AG04450 (cell line): ENCODE data around the gene C14orf119. TPM values are rescaled to one million over a fixed set of nuclear protein-coding genes. Genes with fewer than 3 reads are reported as not detected.
"Not testable (repeated sequence)": the region's sequence is repeated elsewhere in the genome, so short reads cannot be mapped to it uniquely, and the experiment has no call there.

Experiments
- CTCF ChIA-PET: fragments of 300-600, 350-600 bp; formaldehyde crosslinking; extraction: SDS; loops from one replicate; lab custom pipeline; 2022; ENCODE audit warnings: antibody characterized with exemption, inconsistent platforms; lab: Charles Lee
- POLR2A ChIA-PET: fragments of 350-600 bp; formaldehyde crosslinking; extraction: SDS; loops from one replicate; lab custom pipeline; 2021; ENCODE audit warnings: antibody characterized with exemption, inconsistent platforms; lab: Yijun Ruan, JAX
- DNase-seq: peaks from one replicate; pipeline ENCODE4 v3.0.0-alpha.2; 2011; ENCODE audit warnings: low read depth, low spot score
- H3K27ac ChIP-seq: one replicate; pipeline ENCODE4 v1.5.1; 2012; ENCODE audit warnings: low read depth, low read length, control low read depth
- H3K27me3 ChIP-seq: one replicate; pipeline ENCODE4 v1.6.0; 2012; ENCODE audit warnings: low read length; ENCODE audit not compliant: control insufficient read depth, insufficient read depth
- H3K4me3 ChIP-seq: 2 replicates; pipeline ENCODE4 v1.5.1; 2011; ENCODE audit warnings: mild to moderate bottlenecking, low read depth, low read length, control low read depth
- H3K9me3 ChIP-seq: 2 replicates; pipeline ENCODE4 v1.5.1; 2012; ENCODE audit warnings: low read length; ENCODE audit not compliant: control insufficient read depth, insufficient read depth
- CTCF ChIP-seq: IDR thresholded peaks from 2 replicates; pipeline ENCODE4 v1.5.1; 2011; ENCODE audit warnings: low read depth, low read length, control low read depth, inconsistent platforms
- polyA plus RNA-seq: library from polyadenylated mRNA; depleted of rRNA; stranded (reverse); fragments of >200 nt; gene quantifications from 2 replicates; pipeline ENCODE4 v1.2.3, GENCODE V29; 2011

The C14orf119 gene
- polyA plus RNA-seq, 1 experiment, result 128 TPM

GRCh38 chr14:23105348-23105824 lies 10.1 kb downstream of the C14orf119 start:
- H3K27ac ChIP-seq, result no peak overlapping the region
- no peak for DNase-seq
- CTCF ChIA-PET, result interaction anchor here (0.7 to 2.2 kb wide), 4 partner anchors 15 to 119 kb away, joined by 10 to 15 read pairs (median 12); no protein-coding TSS in a partner anchor
- H3K4me3 ChIP-seq, result no peak overlapping the region
- TF ChIP-seq CTCF, result no peak
- POLR2A ChIA-PET, result no interaction called here
- H3K9me3 ChIP-seq, result peaks cover 4% of the 10 kb centered on the region; the same call in 1 of the 2 replicates
- no peaks in the 10 kb centered on the region for H3K27me3 ChIP-seq

GRCh38 chr14:23106747-23107045 lies 11.4 kb downstream of the C14orf119 start:
- no peak for DNase-seq
- CTCF ChIA-PET, result interaction anchor here (0.6 to 2.2 kb wide), 7 partner anchors 23 to 123 kb away, joined by 3 to 15 read pairs (median 5); no protein-coding TSS in a partner anchor
- TF ChIP-seq CTCF, result no peak

GRCh38 chr14:23107620-23108019 lies 12.3 kb downstream of the C14orf119 start:
- H3K27ac ChIP-seq, CTCF ChIA-PET, H3K27me3 ChIP-seq, H3K9me3 ChIP-seq, POLR2A ChIA-PET, H3K4me3 ChIP-seq, DNase-seq: not testable (repeated sequence)

More at GRCh38 chr14:23106747-23107045, 11.4 kb downstream of the C14orf119 start:
- Histone ChIP-seq H3K4me3 (no peak overlapping the region), H3K27ac (no peak overlapping the region), H3K27me3 (no peaks in the 10 kb centered on the region), H3K9me3 (peaks cover 4% of the 10 kb centered on the region; the same call in 1 of the 2 replicates)
- POLR2A ChIA-PET, result interaction anchor here (0.8 kb wide), 1 partner anchor 12 kb away, joined by 3 read pairs; the partner anchor contains the start of genes ACIN1 and C14orf119

GRCh38 chr14:23108169-23108568 lies 12.9 kb downstream of the C14orf119 start:
- H3K9me3 ChIP-seq, DNase-seq, H3K4me3 ChIP-seq, H3K27ac ChIP-seq, H3K27me3 ChIP-seq: not testable (repeated sequence)
- CTCF ChIA-PET, result interaction anchor here (0.7 to 6.6 kb wide), 17 partner anchors 8 to 551 kb away, joined by 3 to 152 read pairs (median 9); partner anchors contain the start of gene CDH24
- POLR2A ChIA-PET, result interaction anchor here (1.6 kb wide), 1 partner anchor 39 kb away, joined by 3 read pairs; no protein-coding TSS in a partner anchor

- CTCF ChIA-PET, result interaction anchor here (0.7 to 6.6 kb wide), 23 partner anchors 11 to 127 kb away, joined by 3 to 152 read pairs (median 7); partner anchors contain the start of genes ACIN1, AJUBA, C14orf119 and CDH24
- H3K27me3 ChIP-seq, result no peaks in the 10 kb centered on the region
- H3K27ac ChIP-seq, result no peak overlapping the region
- no peak for DNase-seq
- TF ChIP-seq CTCF, result no peak
- H3K9me3 ChIP-seq, result peaks cover 4% of the 10 kb centered on the region; the same call in 1 of the 2 replicates
- POLR2A ChIA-PET, result interaction anchor here (1.6 to 1.7 kb wide), 2 partner anchors 15 to 41 kb away, joined by 3 to 8 read pairs; partner anchors contain the start of genes ACIN1 and C14orf119
- no peak overlapping the region for H3K4me3 ChIP-seq
Observed at GRCh38 chr14:23109769-23110168, 14.5 kb downstream of the C14orf119 start.
